ENCODE measurements around the gene MOBP.

DNA sequence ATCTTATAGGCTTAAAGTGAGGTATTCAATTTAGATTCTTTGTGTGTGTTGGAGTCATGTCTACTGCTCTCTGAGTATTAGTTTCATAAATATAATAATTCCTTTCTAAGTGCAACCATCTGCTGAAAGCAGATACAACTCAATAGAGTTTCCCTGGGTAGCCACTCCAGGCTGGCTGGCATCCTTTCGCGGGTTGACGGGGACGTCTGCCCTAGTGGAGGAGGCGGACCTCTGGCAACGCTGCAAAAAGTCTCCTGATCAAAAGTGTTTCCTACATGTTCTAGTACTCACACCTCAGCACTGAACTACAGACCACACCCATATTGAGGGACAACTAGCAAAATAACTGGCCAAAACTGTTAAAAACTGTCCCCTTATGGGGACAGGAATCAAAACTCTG is 2.5 kb downstream of the MOBP start:
- TF ChIP-seq, protein P1, sequence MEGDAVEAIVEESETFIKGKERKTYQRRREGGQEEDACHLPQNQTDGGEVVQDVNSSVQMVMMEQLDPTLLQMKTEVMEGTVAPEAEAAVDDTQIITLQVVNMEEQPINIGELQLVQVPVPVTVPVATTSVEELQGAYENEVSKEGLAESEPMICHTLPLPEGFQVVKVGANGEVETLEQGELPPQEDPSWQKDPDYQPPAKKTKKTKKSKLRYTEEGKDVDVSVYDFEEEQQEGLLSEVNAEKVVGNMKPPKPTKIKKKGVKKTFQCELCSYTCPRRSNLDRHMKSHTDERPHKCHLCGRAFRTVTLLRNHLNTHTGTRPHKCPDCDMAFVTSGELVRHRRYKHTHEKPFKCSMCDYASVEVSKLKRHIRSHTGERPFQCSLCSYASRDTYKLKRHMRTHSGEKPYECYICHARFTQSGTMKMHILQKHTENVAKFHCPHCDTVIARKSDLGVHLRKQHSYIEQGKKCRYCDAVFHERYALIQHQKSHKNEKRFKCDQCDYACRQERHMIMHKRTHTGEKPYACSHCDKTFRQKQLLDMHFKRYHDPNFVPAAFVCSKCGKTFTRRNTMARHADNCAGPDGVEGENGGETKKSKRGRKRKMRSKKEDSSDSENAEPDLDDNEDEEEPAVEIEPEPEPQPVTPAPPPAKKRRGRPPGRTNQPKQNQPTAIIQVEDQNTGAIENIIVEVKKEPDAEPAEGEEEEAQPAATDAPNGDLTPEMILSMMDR (conservative IDR thresholded peaks at IDR 0.05; ENCODE audit: low read length): no peak
- no peak for TF ChIP-seq EZH2phosphoT487 (IDR thresholded peaks at IDR 0.05; ENCODE audit: borderline replicate concordance)

Data from Loucy (cell line).